DOHH2 (cell line): Measurements from ENCODE around the gene DLG5.

Experiments used
- H3F3A ChIP-seq: fragments of 200-600 bp; sonication (generic), shearing (Covaris generic); 2 replicates; pipeline ENCODE4 v1.6.0; 2016; ENCODE audit warnings: antibody characterized with exemption, mild to moderate bottlenecking; ENCODE audit not compliant: control insufficient read depth, insufficient read depth
- H3K27ac ChIP-seq: fragments of 200-600 bp; sonication (generic); 2 replicates; pipeline ENCODE4 v1.5.1; 2014; ENCODE audit warnings: low read depth, mild to moderate bottlenecking, low read length, moderate library complexity
- H3K27me3 ChIP-seq: fragments of 200-600 bp; sonication (generic); 2 replicates; pipeline ENCODE4 v1.6.1; 2014; ENCODE audit warnings: mild to moderate bottlenecking, low read length, mixed read lengths; ENCODE audit not compliant: control insufficient read depth
- H3K36me3 ChIP-seq: fragments of 200-600 bp; sonication (generic); 2 replicates; pipeline ENCODE4 v1.6.1; 2014; ENCODE audit warnings: mild to moderate bottlenecking, low read length, moderate library complexity, mixed read lengths; ENCODE audit not compliant: control insufficient read depth
- H3K4me1 ChIP-seq: fragments of 200-600 bp; sonication (generic); 2 replicates; pipeline ENCODE4 v1.6.1; 2014; ENCODE audit warnings: mild to moderate bottlenecking, low read length, mixed read lengths; ENCODE audit not compliant: control insufficient read depth
- H3K4me2 ChIP-seq: fragments of 200-600 bp; sonication (generic); 2 replicates; pipeline ENCODE4 v1.6.0; 2014; ENCODE audit warnings: mild to moderate bottlenecking, low read length, moderate library complexity
- H3K4me3 ChIP-seq: fragments of 200-600 bp; sonication (generic); 2 replicates; pipeline ENCODE4 v1.5.1; 2014; ENCODE audit warnings: mild to moderate bottlenecking, low read length, mixed read lengths
- H3K79me2 ChIP-seq: fragments of 200-600 bp; sonication (generic); 2 replicates; pipeline ENCODE4 v1.6.1; 2014; ENCODE audit warnings: mild to moderate bottlenecking, low read length, mixed read lengths; ENCODE audit not compliant: control insufficient read depth
- H3K9me2 ChIP-seq: fragments of 200-600 bp; sonication (generic); replicated peaks from 2 replicates; pipeline ENCODE4 v1.6.1; 2014; ENCODE audit warnings: mild to moderate bottlenecking, low read length, mixed read lengths; ENCODE audit not compliant: control insufficient read depth
- H3K9me3 ChIP-seq: fragments of 200-600 bp; sonication (generic); 2 replicates; pipeline ENCODE4 v1.6.1; 2014; ENCODE audit warnings: antibody characterized with exemption, low read length, mixed read lengths; ENCODE audit not compliant: control insufficient read depth, insufficient read depth
- H4K20me1 ChIP-seq: fragments of 200-600 bp; sonication (generic); 2 replicates; pipeline ENCODE4 v1.6.0; 2014; ENCODE audit warnings: low read depth, mild to moderate bottlenecking, antibody characterized with exemption, low read length, moderate library complexity; ENCODE audit not compliant: control insufficient read depth, insufficient read depth
- EZH2phosphoT487 ChIP-seq: fragments of 200-600 bp; sonication (generic); IDR thresholded peaks from 2 replicates; pipeline ENCODE4 v1.6.1; 2017; ENCODE audit warnings: borderline replicate concordance, mild to moderate bottlenecking, antibody characterized with exemption, low read length, moderate library complexity, mixed read lengths
- TF ChIP-seq, protein P1 (sequence below): fragments of 200-600 bp; sonication (generic); IDR thresholded peaks from one replicate; pipeline ENCODE4 v1.5.1; 2014; ENCODE audit warnings: antibody characterized with exemption, mild to moderate bottlenecking, low read depth, low read length; ENCODE audit not compliant: poor library complexity, severe bottlenecking

The DLG5 gene

GRCh38 chr10:77853256-77853655 lies 73.3 kb downstream of the DLG5 start:
- H3F3A ChIP-seq: no peaks in the 10 kb centered on the region
- H3K9me2 ChIP-seq: no peaks in the 10 kb centered on the region
- H3K4me3 ChIP-seq: no peak overlapping the region
- H3K27ac ChIP-seq: no peak overlapping the region
- TF ChIP-seq, protein P1, sequence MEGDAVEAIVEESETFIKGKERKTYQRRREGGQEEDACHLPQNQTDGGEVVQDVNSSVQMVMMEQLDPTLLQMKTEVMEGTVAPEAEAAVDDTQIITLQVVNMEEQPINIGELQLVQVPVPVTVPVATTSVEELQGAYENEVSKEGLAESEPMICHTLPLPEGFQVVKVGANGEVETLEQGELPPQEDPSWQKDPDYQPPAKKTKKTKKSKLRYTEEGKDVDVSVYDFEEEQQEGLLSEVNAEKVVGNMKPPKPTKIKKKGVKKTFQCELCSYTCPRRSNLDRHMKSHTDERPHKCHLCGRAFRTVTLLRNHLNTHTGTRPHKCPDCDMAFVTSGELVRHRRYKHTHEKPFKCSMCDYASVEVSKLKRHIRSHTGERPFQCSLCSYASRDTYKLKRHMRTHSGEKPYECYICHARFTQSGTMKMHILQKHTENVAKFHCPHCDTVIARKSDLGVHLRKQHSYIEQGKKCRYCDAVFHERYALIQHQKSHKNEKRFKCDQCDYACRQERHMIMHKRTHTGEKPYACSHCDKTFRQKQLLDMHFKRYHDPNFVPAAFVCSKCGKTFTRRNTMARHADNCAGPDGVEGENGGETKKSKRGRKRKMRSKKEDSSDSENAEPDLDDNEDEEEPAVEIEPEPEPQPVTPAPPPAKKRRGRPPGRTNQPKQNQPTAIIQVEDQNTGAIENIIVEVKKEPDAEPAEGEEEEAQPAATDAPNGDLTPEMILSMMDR: no peak
- TF ChIP-seq EZH2phosphoT487: no peak
- no peaks in the 10 kb centered on the region for H3K4me1 ChIP-seq
- H4K20me1 ChIP-seq: no peaks in the 10 kb centered on the region
- no peak overlapping the region for H3K4me2 ChIP-seq
- no peaks in the 10 kb centered on the region for H3K27me3 ChIP-seq
- no peaks in the 10 kb centered on the region for H3K79me2 ChIP-seq
- no peaks in the 10 kb centered on the region for H3K36me3 ChIP-seq
- no peaks in the 10 kb centered on the region for H3K9me3 ChIP-seq

- Histone ChIP-seq H3K9me3 (no peaks in the 10 kb centered on the region), H3F3A (no peaks in the 10 kb centered on the region), H4K20me1 (no peaks in the 10 kb centered on the region), H3K36me3 (no peaks in the 10 kb centered on the region), H3K79me2 (no peaks in the 10 kb centered on the region), H3K4me1 (no peaks in the 10 kb centered on the region), H3K27me3 (no peaks in the 10 kb centered on the region), H3K4me3 (no peak overlapping the region), H3K4me2 (no peak overlapping the region), H3K27ac (no peak overlapping the region), H3K9me2 (no peaks in the 10 kb centered on the region)
- TF ChIP-seq, protein P1: no peak
- TF ChIP-seq EZH2phosphoT487: no peak
Observed at GRCh38 chr10:77850620-77851231, 75.8 kb downstream of the DLG5 start.

DNA sequence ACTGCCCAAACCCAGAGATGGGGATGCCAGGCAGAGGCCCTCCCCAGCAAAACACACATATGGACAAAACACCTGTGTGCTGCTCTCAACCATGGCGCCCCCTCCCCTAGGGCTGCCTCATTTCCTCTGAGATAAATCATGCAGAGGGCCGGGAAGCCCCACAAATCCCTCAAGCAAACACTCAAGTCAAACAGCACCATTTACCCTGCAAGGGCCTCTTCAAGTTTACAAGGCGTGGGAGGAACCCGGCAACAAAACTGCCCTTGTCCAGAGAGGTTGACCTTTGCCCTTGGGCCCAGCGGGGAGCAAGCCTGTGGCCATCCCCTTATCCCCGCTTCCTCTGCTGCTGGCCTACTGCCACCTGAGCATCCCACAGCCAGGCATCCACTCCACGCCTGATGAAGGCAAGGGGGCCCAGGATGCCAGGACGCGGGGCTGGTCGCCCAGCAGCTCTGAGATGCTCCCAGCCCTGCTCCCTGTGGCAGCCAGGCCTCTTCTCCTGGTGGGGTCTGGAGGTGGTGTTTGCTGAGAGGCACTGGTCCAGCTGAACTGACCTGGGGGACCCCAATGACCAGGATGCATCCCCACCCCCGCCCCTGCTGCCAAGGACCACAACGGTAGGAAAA lies 77.4 kb downstream of the DLG5 start:
- no peaks in the 10 kb centered on the region for H3K79me2 ChIP-seq
- TF ChIP-seq EZH2phosphoT487: no peak
- TF ChIP-seq, protein P1: no peak
- no peaks in the 10 kb centered on the region for H3K4me1 ChIP-seq
- H3F3A ChIP-seq: no peaks in the 10 kb centered on the region
- no peaks in the 10 kb centered on the region for H3K27me3 ChIP-seq
- no peaks in the 10 kb centered on the region for H3K9me3 ChIP-seq
- H3K4me2 ChIP-seq: no peak overlapping the region
- H3K36me3 ChIP-seq: no peaks in the 10 kb centered on the region
- no peaks in the 10 kb centered on the region for H3K9me2 ChIP-seq
- H3K27ac ChIP-seq: no peak overlapping the region
- H4K20me1 ChIP-seq: no peaks in the 10 kb centered on the region
- H3K4me3 ChIP-seq: no peak overlapping the region
